Panc1 (cell line): Measurements from ENCODE around the gene BCL3.

ENCODE experiments used
- TF ChIP-seq, protein P1 (sequence below), 2 experiments: IDR thresholded peaks; 2 replicates each; pipeline ENCODE4 v1.6.1; 2011 to 2012; ENCODE audit warnings: low read depth in 2 of 2, control low read depth in 1 of 2, low read length in 1 of 2, mild to moderate bottlenecking in 1 of 2, moderate library complexity in 1 of 2; ENCODE audit not compliant: insufficient read depth in 1 of 2
- TF ChIP-seq, protein P2 (sequence below): fragments of 450-650 bp; IDR thresholded peaks from 2 replicates; pipeline ENCODE4 v1.5.1; 2017; ENCODE audit warnings: mild to moderate bottlenecking

DNA sequence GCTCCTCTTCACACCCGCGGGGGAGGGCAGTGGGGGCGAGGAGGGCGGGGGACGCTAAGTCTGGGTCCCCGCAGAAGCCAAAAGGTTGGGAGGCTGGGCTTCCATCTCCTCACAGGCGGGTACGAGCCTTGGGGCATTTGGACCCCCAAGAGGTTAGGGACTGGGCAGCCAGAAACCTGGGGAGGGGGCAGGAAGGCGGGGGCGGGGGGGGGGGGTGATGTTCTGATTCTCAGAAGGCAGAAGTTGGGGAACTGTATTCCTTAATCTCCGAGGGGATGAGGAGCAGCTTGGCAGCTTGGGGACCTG is 5.1 kb downstream of the BCL3 start:
- TF ChIP-seq, protein P1, sequence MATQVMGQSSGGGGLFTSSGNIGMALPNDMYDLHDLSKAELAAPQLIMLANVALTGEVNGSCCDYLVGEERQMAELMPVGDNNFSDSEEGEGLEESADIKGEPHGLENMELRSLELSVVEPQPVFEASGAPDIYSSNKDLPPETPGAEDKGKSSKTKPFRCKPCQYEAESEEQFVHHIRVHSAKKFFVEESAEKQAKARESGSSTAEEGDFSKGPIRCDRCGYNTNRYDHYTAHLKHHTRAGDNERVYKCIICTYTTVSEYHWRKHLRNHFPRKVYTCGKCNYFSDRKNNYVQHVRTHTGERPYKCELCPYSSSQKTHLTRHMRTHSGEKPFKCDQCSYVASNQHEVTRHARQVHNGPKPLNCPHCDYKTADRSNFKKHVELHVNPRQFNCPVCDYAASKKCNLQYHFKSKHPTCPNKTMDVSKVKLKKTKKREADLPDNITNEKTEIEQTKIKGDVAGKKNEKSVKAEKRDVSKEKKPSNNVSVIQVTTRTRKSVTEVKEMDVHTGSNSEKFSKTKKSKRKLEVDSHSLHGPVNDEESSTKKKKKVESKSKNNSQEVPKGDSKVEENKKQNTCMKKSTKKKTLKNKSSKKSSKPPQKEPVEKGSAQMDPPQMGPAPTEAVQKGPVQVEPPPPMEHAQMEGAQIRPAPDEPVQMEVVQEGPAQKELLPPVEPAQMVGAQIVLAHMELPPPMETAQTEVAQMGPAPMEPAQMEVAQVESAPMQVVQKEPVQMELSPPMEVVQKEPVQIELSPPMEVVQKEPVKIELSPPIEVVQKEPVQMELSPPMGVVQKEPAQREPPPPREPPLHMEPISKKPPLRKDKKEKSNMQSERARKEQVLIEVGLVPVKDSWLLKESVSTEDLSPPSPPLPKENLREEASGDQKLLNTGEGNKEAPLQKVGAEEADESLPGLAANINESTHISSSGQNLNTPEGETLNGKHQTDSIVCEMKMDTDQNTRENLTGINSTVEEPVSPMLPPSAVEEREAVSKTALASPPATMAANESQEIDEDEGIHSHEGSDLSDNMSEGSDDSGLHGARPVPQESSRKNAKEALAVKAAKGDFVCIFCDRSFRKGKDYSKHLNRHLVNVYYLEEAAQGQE (IDR thresholded peaks at IDR 0.05; ENCODE audit: insufficient read depth in 1 of 2, low read depth in 2 of 2, low read length in 1 of 2) = no peak
- TF ChIP-seq, protein P2, sequence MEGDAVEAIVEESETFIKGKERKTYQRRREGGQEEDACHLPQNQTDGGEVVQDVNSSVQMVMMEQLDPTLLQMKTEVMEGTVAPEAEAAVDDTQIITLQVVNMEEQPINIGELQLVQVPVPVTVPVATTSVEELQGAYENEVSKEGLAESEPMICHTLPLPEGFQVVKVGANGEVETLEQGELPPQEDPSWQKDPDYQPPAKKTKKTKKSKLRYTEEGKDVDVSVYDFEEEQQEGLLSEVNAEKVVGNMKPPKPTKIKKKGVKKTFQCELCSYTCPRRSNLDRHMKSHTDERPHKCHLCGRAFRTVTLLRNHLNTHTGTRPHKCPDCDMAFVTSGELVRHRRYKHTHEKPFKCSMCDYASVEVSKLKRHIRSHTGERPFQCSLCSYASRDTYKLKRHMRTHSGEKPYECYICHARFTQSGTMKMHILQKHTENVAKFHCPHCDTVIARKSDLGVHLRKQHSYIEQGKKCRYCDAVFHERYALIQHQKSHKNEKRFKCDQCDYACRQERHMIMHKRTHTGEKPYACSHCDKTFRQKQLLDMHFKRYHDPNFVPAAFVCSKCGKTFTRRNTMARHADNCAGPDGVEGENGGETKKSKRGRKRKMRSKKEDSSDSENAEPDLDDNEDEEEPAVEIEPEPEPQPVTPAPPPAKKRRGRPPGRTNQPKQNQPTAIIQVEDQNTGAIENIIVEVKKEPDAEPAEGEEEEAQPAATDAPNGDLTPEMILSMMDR = no peak
